ENCODE data around the gene CALR3.

DNA sequence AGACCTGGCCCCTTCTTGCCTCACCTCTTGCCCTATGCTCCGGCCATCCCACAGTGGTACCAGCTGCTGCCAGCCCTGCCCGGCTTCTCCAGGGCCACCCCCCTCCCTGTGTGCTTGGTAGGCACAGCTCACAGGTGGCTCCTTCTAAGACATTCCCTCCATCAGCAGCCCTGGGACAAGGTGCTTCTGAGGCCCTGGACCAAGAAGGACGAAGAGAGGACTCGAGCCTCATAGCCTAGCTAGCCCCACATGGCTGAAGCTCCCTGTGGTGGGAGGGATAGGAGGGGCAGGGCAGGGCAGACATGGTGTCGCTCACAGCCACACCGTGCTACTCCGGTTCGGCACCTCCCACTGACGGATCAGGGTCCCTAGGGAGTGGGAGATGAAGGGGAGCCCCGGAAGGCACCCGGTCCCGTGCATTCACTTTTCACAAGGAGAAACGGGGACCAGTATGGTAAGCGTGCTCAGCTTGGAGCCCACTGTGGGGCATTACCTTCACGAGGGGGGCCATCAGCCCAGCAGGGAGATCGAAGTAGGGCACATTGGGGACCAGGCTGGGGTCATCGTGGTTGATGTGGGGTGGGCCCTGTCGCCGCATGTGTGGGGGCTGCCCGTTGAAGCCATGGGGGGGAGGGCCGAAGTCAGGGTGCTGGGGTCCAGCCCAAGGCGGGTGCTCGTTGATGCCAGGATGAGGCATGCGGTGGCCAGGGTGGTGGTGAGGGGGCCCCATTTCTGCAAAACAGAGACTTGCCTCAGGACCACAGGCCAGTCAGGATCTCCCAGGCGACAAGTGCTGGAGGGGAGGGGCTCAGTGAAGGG, 26.8 kb upstream of the CALR3 start:
- TF ChIP-seq POLR2AphosphoS5 (IDR thresholded peaks at IDR 0.05; ENCODE audit: low read depth, low read length), result no peak
- TF ChIP-seq TAF1 (IDR thresholded peaks at IDR 0.05; ENCODE audit: borderline replicate concordance, insufficient read depth, low read length), result no peak
- TF ChIP-seq, protein P1, sequence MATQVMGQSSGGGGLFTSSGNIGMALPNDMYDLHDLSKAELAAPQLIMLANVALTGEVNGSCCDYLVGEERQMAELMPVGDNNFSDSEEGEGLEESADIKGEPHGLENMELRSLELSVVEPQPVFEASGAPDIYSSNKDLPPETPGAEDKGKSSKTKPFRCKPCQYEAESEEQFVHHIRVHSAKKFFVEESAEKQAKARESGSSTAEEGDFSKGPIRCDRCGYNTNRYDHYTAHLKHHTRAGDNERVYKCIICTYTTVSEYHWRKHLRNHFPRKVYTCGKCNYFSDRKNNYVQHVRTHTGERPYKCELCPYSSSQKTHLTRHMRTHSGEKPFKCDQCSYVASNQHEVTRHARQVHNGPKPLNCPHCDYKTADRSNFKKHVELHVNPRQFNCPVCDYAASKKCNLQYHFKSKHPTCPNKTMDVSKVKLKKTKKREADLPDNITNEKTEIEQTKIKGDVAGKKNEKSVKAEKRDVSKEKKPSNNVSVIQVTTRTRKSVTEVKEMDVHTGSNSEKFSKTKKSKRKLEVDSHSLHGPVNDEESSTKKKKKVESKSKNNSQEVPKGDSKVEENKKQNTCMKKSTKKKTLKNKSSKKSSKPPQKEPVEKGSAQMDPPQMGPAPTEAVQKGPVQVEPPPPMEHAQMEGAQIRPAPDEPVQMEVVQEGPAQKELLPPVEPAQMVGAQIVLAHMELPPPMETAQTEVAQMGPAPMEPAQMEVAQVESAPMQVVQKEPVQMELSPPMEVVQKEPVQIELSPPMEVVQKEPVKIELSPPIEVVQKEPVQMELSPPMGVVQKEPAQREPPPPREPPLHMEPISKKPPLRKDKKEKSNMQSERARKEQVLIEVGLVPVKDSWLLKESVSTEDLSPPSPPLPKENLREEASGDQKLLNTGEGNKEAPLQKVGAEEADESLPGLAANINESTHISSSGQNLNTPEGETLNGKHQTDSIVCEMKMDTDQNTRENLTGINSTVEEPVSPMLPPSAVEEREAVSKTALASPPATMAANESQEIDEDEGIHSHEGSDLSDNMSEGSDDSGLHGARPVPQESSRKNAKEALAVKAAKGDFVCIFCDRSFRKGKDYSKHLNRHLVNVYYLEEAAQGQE (IDR thresholded peaks at IDR 0.05; ENCODE audit: insufficient read depth in 1 of 2, low read depth in 2 of 2, low read length in 2 of 2), result no peak
- no peak for TF ChIP-seq SIN3A (IDR thresholded peaks at IDR 0.05; ENCODE audit: borderline replicate concordance, insufficient read depth, low read length)
